Measurements from ENCODE around the gene FREM2. TPM values are rescaled to one million over a fixed set of nuclear protein-coding genes. Genes with fewer than 3 reads are reported as not detected.

FREM2 gene
- polyA plus RNA-seq, 3 donors, result 44.5 to 50.5 (median 45.6) TPM

DNA sequence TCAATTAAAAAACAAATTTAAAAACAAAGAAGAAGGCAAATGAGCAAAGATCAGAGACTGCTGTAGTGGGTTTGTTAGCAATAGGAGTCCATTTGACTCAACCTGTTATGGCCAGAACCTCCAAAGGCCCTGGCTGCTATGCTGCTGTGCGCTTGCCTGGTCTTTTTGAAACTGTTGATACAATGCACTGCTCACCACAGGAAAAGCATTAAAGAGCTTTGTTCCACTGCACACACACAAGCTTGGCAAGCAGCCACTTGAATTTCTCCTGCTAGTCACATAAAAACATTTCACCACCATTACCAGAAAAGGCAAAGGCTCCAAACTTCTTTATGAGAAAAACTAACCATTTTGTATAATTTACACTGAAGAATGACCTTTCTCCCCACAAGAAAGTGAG is 132.2 kb downstream of the FREM2 start:
- peak in 2 of 3 donors; percentile 2 to 23 for DNase-seq (ENCODE audit: low read depth in 3 of 3, low spot score in 2 of 3)

GRCh38 chr13:38819596-38819995 is 132.7 kb downstream of the FREM2 start:
- DNase-seq (ENCODE audit: low read depth in 3 of 3, low spot score in 2 of 3), result no peak

DNA sequence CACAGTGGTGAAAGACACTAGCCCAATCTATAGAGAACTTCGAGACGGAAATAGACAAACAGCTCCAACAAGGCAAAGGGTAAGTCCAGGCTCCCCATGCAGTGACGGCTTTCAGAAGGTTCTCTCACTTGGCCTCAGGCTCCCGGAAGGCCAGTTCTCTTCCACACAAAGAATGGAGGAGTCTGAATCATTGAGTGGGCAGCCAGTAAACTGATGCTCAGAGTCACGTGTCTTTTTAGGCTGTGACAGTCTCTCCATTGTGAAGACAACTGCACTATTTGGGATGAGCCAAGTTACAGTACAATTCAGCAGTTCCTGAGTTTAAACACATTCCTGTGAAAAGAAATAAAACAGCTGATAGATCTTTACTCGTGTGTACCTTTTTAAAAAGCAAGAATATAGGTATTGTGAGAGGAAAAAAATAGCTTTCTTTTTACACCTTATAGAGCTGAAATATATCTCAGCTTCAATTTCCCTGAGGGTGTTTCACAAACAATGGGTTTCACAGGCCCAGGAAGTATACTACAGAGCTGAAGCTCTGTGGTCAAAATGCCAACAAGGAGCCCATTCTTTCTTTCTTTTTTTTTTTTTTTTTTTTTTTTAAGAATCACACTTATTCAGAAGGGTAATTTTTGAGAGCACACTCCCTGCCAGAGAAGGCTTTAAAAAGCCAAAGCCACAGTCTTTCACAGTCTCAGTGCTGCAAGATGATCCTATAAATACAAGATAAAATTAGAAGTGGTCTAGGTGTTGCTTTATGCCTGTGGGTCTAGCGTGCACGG is 135.1 kb downstream of the FREM2 start:
- no peak for DNase-seq (ENCODE audit: low read depth in 3 of 3, low spot score in 2 of 3)

DNA sequence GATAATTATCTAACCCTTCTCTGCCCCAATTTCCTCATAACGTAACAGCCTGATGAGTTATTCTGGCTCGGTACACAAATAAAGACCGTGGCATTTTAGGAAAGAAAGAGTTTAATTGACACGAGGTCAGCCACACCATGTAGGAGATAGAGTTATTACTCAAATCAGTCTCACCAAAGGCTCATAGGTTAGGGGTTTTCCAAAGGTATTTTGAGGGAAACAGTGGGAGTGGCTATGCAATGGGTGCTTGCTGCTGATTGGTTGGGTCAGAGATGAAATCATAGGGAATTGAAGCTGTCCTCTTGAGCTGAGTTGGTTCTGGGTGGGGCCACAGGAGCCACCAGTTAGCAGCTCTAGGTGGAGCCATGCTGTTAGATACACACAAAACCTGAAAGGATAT is 137.5 kb downstream of the FREM2 start:
- no peak for DNase-seq (ENCODE audit: low read depth in 3 of 3, low spot score in 2 of 3)

DNA sequence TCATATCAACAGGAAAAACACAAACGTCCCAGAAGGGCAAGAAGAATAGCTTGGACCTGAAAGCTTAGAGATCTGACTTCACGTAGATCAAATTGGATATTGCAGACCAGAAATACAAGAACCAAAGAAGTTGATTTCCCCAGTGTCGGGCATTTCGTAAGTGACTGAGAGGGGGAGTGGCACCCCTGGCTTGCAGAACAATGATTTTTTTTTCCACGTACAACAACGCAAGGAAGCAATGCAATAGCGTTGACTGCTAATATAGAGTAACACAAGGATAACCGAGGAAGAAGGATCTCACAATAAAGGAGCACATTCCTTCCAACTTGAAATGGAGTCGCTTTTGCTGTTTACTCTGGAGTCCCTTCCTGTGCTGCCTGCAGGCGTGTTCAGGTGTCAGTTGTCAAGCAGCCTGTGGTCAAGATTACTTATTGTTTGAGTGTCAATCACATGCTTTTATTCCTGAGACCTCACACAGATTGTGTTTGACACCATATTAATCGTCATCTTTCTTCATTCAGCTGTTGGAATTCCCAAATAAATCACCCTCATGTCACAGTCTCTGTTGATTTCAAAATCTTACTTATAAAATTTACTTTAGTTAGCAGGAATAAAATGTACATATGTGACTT is 139.4 kb downstream of the FREM2 start:
- no peak for DNase-seq (ENCODE audit: low read depth in 3 of 3, low spot score in 2 of 3)

- no peak for DNase-seq (ENCODE audit: low read depth in 3 of 3, low spot score in 2 of 3)
Observed at GRCh38 chr13:38830442-38831045, 143.7 kb downstream of the FREM2 start.

DNA sequence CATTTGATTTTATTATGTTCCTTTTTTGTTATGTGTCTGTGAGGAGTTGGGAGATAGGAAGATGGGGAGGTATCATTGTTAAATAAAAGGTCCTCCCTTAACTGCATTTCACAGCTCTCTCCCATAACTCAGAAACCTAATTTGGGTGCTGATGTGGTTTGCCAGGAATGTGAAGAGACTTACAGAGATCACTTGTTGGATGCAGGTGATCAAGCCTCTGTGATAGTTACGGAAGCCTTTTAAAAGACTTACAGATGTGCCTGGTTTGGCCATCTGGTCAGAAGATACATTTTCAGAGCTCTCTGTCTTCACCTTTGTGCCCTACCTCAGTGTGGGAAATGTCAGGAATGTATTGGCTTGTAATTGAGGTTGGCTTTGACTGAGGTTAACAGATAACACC is 157.7 kb downstream of the FREM2 start:
- DNase-seq (ENCODE audit: low read depth in 3 of 3, low spot score in 2 of 3), result no peak

GRCh38 chr13:38848360-38848759 is 161.5 kb downstream of the FREM2 start:
- no peak for DNase-seq (ENCODE audit: low read depth in 3 of 3, low spot score in 2 of 3)

DNA sequence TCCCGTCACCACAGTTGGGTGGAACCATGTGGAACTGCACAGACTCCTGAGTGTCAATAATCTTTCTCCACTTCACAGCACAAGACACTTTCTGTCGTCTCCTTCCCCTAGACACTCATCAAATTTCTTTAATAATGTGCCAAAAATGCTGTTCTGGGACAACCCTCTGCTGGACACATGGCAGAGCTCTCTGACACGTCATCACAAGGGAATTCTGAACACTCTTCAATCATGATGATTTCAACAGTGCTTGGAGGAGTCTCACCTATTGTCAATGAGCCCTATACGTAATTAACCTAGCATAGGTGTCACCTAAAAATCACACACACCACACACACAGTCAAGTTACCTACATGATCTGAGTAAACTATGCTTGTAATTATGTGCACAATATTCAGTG is 162.4 kb downstream of the FREM2 start:
- no peak for DNase-seq (ENCODE audit: low read depth in 3 of 3, low spot score in 2 of 3)

DNA sequence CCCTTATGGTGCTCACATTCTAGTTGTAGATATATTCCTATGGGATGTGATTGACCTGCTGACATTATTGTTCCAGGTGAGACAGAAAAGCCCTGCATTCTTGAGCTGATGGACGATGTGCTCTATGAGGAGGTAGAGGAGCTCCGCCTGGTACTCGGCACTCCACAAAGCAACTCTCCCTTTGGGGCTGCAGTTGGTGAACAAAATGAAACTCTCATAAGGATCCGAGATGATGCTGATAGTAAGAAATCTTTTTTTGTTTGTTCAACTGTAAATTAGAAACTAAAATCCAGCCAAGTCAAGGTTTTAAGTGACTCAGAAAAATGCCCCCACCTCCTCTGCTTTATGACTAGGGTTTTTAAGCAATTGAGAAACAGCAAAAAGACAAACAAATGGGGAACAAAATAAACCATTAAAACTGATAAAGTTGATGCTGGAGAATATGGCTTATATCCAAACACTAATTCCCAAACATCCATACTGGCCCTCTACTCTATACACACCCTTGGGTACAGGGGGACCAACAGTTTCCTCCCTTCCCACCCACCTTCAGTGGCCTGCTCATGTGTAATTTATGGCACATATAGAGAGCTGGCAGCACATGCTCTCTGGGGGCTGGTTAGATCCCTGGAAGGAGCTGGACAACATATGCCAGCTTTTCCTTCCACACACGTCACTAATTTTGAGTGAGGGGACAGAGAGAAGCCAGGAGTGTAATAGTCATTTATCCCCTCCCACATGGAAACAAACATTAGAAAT is 164.2 kb downstream of the FREM2 start:
- DNase-seq (ENCODE audit: low read depth in 3 of 3, low spot score in 2 of 3), result no peak

GRCh38 chr13:38854226-38854625 is 167.3 kb downstream of the FREM2 start:
- no peak for DNase-seq (ENCODE audit: low read depth in 3 of 3, low spot score in 2 of 3)

- no peak for DNase-seq (ENCODE audit: low read depth in 3 of 3, low spot score in 2 of 3)
Observed at GRCh38 chr13:38856065-38856464, 169.2 kb downstream of the FREM2 start.

GRCh38 chr13:38862443-38862842 is 175.6 kb downstream of the FREM2 start:
- no peak for DNase-seq (ENCODE audit: low read depth in 3 of 3, low spot score in 2 of 3)

- DNase-seq (ENCODE audit: low read depth in 3 of 3, low spot score in 2 of 3), result no peak
Observed at GRCh38 chr13:38863536-38863935, 176.7 kb downstream of the FREM2 start.

- no peak for DNase-seq (ENCODE audit: low read depth in 3 of 3, low spot score in 2 of 3)
Observed at GRCh38 chr13:38866649-38867048, 179.8 kb downstream of the FREM2 start.

DNA sequence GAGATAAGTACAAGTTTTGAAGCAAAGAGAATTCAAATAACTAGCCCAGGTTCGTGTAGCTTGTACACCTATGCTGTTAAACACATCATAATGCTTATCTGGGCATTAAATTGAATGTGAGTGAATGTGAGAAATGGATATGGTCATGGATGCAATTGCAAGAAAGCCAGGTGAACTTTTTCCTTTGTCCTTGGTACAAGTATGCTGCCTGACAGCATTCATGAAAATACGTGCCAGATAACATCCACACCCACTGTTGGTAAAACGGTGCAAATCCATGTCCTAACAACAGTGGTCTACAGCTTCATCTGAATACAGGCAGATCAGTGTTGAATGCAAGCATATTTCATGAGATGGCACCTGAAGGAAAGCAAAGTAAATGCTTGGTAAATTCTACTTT is 181.5 kb downstream of the FREM2 start:
- DNase-seq (ENCODE audit: low read depth in 3 of 3, low spot score in 2 of 3), result no peak

GRCh38 chr13:38868870-38869269 is 182.0 kb downstream of the FREM2 start:
- no peak for DNase-seq (ENCODE audit: low read depth in 3 of 3, low spot score in 2 of 3)

DNA sequence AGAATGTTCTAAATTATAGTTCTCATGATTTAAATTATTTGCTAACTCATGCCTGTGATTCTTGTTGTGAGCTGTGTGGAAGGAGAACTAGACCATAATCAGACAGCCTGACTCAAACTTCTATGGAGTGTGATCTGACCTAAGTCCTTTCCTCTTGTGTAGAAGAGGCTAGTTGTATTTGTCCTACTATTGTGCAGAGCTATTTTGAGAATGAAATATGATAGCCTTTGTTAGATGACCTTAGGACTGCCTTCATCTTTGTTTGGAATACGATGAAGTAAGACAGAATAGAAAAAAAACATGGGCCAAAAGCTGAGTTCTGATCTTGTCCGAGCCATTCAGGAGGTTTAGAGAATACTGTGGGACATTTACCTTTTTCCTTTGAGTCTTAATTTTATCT is 184.4 kb downstream of the FREM2 start:
- no peak for DNase-seq (ENCODE audit: low read depth in 3 of 3, low spot score in 2 of 3)

DNA sequence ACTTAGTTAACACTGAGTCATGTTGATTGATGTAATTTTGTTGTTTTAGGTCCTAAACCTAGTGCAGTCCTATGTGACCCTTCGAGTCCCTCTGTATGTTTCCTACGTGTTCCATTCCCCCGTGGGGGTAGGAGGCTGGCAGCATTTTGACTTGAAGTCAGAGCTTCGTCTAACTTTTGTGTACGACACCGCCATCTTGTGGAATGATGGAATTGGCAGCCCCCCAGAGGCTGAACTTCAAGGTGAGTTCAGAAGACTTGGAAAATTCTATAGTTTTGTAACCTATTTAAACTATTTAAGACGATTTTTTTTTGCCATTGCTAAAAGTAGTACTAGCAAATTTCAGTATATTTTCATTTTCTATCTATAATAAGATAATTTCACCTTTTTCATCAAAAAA is 185.8 kb downstream of the FREM2 start:
- DNase-seq (ENCODE audit: low read depth in 3 of 3, low spot score in 2 of 3), result no peak

GRCh38 chr13:38875186-38875875 is 188.5 kb downstream of the FREM2 start:
- DNase-seq (ENCODE audit: low read depth in 3 of 3, low spot score in 2 of 3), result no peak

DNA sequence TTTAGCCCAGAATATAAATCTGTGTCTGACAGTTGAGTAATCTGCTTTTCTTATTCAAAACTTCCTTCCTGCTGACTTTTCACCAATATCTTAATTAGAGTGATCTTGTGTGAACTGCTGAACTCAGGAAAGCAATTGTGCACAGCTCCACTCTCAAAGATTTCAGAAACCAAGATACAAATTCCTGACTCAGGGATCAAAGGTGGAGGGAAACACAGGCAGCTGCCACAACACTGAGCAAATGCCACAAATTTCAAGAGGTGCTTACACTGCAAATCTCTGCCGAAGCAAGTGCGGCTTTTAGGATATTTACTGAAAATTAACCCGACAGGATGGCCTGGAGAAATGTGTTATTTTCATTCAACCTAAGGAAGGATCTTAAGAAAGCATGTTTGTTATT is 192.4 kb downstream of the FREM2 start:
- DNase-seq (ENCODE audit: low read depth in 3 of 3, low spot score in 2 of 3), result peak in 1 of 3 donors; percentile 9

Data from right renal cortex interstitium (tissue), 3 donors.